Cardiac muscle cell (in vitro differentiated cells and primary cell): ENCODE measurements around the gene EIF4E. TPM values are rescaled to one million over a fixed set of nuclear protein-coding genes. Genes with fewer than 3 reads are reported as not detected.

Source experiments
- DNase-seq, 2 donors: peaks; one replicate each; pipeline versions ENCODE4 v3.0.0 to v3.0.0-alpha.2; 2010 to 2017; ENCODE audit warnings: low read depth in 1 of 2, low spot score in 1 of 2
- H3K27ac ChIP-seq: fragments of 200-600 bp; sonication (generic); 2 replicates; pipeline ENCODE4 v1.5.1; 2016
- H3K27me3 ChIP-seq: fragments of 200-600 bp; sonication (generic); 2 replicates; pipeline ENCODE4 v1.6.0; 2016; ENCODE audit warnings: control low read depth
- H3K36me3 ChIP-seq: fragments of 200-600 bp; sonication (generic); 2 replicates; pipeline ENCODE4 v1.5.1; 2016; ENCODE audit warnings: control low read depth
- H3K4me1 ChIP-seq: fragments of 200-600 bp; sonication (generic); 2 replicates; pipeline ENCODE4 v1.8.1; 2017; ENCODE audit warnings: low read depth, mild to moderate bottlenecking, mixed run types
- H3K4me3 ChIP-seq: fragments of 200-600 bp; sonication (generic); 2 replicates; pipeline ENCODE4 v1.5.1; 2016; ENCODE audit warnings: mild to moderate bottlenecking
- H3K9me3 ChIP-seq: fragments of 200-600 bp; sonication (generic); 2 replicates; pipeline ENCODE4 v1.5.1; 2017; ENCODE audit warnings: low read depth, mild to moderate bottlenecking, control low read depth
- CTCF ChIP-seq: IDR thresholded peaks from 2 replicates; pipeline ENCODE4 v1.5.1; 2012; ENCODE audit warnings: low read depth, mild to moderate bottlenecking, low read length
- polyA plus RNA-seq: library from polyadenylated mRNA; unstranded; fragments of >200 nt; fragmentation: Nextera tagmentation; extraction: Ambion mirVana; gene quantifications from 2 replicates; pipeline ENCODE4 v1.2.1, GENCODE V29; 2016
- total RNA-seq: library from RNA; depleted of rRNA; stranded (reverse); fragments of >200 nt; gene quantifications from 2 replicates; pipeline ENCODE4 v1.2.3, GENCODE V29; 2016

Gene EIF4E
- total and polyA plus RNA-seq, 2 experiments from 2014 or later = 119 to 143 TPM

- Histone ChIP-seq H3K27me3 (no peaks in the 10 kb centered on the region), H3K9me3 (no peaks in the 10 kb centered on the region), H3K27ac (no peak overlapping the region), H3K4me1 (peaks cover 5% of the 10 kb centered on the region), H3K36me3 (no peaks in the 10 kb centered on the region), H3K4me3 (no peak overlapping the region)
- no peak for TF ChIP-seq CTCF
- DNase-seq = no peak
Observed at GRCh38 chr4:98966926-98967325, 38.0 kb upstream of the EIF4E start.

- H3K27ac ChIP-seq = no peak overlapping the region
- DNase-seq = no peak
- no peak for TF ChIP-seq CTCF
- H3K4me3 ChIP-seq = no peak overlapping the region
- H3K9me3 ChIP-seq = no peaks in the 10 kb centered on the region
- no peaks in the 10 kb centered on the region for H3K36me3 ChIP-seq
- H3K4me1 ChIP-seq = no peaks in the 10 kb centered on the region
- H3K27me3 ChIP-seq = no peaks in the 10 kb centered on the region
Observed at GRCh38 chr4:98963538-98964433, 34.9 kb upstream of the EIF4E start.

GRCh38 chr4:98961770-98962169 is 32.8 kb upstream of the EIF4E start:
- Histone ChIP-seq H3K36me3 (no peaks in the 10 kb centered on the region), H3K27me3 (no peaks in the 10 kb centered on the region), H3K4me3 (no peak overlapping the region), H3K9me3 (no peaks in the 10 kb centered on the region), H3K27ac (no peak overlapping the region), H3K4me1 (no peaks in the 10 kb centered on the region)
- no peak for DNase-seq
- TF ChIP-seq CTCF = no peak

GRCh38 chr4:98959411-98959810 is 30.5 kb upstream of the EIF4E start:
- no peak for DNase-seq
- no peak for TF ChIP-seq CTCF
- Histone ChIP-seq H3K36me3 (no peaks in the 10 kb centered on the region), H3K27me3 (no peaks in the 10 kb centered on the region), H3K9me3 (no peaks in the 10 kb centered on the region), H3K27ac (no peak overlapping the region), H3K4me1 (no peaks in the 10 kb centered on the region), H3K4me3 (no peak overlapping the region)

- TF ChIP-seq CTCF = no peak
- Histone ChIP-seq H3K9me3 (no peaks in the 10 kb centered on the region), H3K27ac (no peak overlapping the region), H3K27me3 (no peaks in the 10 kb centered on the region), H3K4me1 (no peaks in the 10 kb centered on the region), H3K4me3 (no peak overlapping the region), H3K36me3 (no peaks in the 10 kb centered on the region)
- DNase-seq = no peak
Observed at GRCh38 chr4:98958065-98958464, 29.1 kb upstream of the EIF4E start.
